HCEC 1CT (cell line): ENCODE results near the gene TRIM36.

Experiments used
- DNase-seq: peaks from one replicate; pipeline ENCODE4 v3.0.0-alpha.2; 2017

The TRIM36 gene, protein sequence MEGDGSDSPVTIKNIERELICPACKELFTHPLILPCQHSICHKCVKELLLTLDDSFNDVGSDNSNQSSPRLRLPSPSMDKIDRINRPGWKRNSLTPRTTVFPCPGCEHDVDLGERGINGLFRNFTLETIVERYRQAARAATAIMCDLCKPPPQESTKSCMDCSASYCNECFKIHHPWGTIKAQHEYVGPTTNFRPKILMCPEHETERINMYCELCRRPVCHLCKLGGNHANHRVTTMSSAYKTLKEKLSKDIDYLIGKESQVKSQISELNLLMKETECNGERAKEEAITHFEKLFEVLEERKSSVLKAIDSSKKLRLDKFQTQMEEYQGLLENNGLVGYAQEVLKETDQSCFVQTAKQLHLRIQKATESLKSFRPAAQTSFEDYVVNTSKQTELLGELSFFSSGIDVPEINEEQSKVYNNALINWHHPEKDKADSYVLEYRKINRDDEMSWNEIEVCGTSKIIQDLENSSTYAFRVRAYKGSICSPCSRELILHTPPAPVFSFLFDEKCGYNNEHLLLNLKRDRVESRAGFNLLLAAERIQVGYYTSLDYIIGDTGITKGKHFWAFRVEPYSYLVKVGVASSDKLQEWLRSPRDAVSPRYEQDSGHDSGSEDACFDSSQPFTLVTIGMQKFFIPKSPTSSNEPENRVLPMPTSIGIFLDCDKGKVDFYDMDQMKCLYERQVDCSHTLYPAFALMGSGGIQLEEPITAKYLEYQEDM

DNA sequence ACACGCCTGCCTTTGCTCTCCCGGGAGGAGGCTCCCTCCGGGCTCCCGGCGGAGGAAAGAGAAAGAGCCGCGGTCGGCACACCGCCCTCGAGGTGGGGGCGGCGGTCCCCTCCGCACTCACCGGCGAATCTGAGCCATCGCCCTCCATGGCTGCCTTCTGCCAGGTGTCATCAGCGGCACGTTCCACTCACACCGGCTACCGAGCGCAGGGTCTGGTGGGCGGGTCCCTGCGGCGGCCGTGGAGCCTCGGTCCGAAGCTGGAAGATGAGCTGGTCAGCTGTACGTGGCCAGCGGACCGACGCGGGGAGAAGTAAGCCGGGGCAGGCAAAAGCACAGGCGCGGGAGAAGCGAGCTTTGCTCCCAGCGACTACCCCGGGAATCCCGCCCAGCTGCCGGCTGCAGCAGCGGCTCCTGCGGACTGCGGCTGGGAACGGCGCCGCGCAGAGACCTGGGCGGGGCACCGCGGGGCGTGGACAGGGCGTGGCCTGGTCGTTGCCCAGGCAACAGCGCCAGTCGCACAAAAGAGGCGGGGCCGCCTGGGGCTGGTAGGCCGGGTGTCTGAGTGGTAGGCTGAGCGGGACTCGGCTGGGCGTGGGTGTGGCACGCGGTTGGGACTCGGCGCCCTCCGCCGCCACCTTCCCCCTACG, at the start of gene TRIM36:
TRIM36 (minus strand) TSS at position 422 of the 647 bp plus-strand sequence; CDS start at position 148, 274 bp downstream.
- DNase-seq: peak; percentile 94

DNA sequence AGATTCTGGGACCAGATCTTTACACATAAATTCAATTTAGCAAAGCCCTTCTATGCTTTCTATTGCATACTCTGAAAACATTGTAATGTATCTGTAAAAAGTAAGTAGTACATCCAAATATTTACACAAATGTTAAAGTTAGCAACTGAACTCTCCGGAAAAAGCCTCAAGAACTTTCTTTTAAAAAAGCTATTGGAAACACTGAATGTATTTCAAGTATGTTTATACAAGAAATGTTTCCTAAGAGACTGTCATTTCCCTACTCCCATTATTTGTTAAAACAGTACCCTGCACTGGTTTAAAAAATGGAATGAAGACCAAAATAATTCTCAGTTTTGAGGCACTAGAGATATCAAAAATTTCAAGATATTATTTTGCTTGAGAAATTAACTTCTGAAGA, 44.8 kb upstream of the TRIM36 start:
- no peak for DNase-seq

DNA sequence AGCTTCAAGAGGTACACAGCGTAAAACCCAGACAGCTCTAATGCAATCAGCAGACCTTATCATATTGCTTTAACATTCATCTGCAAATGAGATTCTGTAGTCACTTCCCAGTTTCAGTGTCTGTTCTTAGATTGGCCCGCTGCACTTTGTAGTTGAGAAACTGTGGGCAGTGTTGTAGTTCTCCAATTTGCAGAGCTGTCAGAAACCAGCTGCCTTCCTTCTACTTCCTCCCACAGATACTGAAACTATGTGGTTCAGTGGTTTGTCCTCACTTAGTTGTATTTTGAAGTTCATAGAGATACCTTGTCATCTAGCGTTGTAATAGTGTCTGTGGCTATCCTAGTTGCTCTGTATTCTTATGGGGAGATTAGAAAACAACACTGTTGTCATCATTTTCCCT, 39.6 kb upstream of the TRIM36 start:
- DNase-seq: no peak

DNA sequence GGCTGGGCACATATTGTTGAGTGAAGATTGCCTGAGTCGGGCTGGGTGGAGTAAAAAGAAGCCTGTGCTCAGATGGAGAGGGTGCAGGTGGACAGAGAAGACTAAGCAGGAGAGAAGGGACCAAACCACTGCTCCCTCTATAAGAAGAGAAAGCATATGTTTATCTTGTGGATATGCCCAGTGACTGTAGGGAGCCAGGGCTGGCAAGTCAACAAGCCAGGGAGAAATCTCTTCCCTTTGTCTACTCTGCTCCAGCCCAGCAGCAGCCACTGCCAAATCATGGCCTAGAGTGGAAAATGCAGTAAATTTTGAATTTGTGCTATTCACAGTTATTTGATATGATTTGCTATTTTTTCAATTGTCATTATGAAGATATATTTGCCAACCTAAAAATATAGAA, 33.2 kb upstream of the TRIM36 start:
- no peak for DNase-seq

DNA sequence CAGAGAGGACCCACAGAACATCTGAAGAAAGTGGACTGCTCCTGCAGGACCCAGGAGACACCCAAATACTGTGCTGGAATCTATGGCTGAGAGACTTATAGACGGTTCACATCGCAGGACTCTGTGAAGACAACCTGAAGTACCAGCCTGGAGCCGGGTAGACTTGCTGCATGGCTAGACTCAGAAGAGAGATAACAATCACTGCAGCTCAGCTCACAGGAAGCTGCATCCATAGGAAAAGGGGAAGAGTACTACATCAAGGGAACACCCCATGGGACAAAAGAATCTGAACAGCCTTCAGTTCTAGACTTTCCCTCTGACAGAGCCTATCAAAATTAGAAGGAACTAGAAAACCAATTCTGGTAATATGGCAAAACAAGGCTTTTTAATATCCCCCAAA, 26.5 kb upstream of the TRIM36 start:
- DNase-seq: no peak

DNA sequence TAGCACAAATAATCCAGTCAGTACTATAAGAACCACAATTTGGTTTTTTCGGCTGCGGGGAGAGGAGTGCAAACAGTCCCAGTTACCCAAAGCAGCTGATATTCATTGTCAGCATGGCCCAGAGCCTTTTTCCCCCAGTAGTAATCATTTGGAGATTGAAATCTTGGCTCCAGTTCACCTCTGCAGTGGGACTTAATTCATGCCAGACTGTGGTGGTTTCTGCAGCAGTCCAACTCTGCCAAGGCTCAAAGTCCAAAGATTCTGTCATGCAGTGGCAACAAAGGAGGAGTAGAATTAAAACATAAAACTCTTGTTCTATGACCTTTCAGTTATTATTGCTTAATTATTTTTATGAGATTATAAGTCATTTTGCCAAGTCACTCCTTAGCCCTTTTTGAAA, 25.0 kb upstream of the TRIM36 start:
- no peak for DNase-seq

DNA sequence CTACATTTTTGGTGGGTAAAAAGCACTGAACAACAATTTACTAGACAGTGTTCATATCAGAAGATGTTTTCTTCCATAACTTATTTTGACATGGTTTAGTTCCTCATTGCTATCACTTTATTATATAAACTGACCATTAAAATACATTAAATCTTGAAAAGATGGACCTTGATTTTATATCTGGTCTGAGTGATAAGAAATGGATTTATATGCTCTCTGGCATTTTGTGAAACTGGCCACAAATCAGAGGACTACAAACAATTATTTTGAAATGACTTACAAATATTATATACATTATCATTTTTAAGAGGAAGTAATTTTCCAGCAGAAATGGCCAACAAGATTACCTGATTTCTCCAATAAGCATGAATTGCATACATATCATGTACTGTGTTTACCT, 23.6 kb upstream of the TRIM36 start:
- no peak for DNase-seq

DNA sequence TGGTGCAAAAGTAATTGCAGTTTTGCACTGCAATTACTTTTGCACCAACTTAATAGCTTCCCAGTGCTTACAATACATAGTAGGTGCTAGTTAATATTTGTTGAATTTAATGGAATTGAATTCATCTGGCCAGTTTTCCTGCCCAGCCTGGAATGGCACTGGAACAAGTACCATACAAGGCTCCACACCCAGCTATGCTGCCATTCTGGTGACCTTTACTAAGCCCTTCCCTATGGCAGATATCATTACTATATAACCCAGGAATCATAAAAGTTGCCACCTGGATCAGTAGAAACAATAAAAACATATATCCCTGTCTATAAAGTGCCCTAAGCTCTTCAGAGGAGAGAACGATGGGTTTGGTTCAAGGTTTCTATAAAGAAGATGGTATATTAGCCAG, 22.4 kb upstream of the TRIM36 start:
- no peak for DNase-seq

DNA sequence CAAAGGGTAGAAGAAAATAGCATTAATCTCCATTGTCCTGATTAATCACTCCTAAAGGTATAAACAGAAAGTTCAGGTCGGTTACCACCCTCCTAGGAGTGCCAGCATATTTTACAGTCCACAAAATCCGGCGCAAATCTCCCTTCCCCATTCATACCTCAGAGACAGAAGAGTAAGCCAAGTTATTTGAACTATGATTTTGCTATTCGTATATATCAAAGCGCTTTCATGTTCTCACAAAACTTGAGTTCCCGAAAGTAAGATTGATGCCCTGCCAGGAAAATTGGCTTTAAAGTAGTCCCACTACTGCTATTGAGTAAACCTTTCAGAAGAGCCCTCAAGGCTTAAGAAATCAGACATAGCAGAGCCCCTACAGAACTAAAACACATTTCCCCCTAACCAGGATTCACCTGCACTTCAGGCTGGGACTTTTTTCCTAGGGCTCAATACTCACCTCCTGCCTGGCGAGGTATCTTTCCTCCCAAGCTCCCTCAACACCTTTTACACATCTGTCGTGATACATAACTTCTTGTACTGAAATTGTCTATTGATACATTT, 21.8 kb upstream of the TRIM36 start:
- DNase-seq: no peak

DNA sequence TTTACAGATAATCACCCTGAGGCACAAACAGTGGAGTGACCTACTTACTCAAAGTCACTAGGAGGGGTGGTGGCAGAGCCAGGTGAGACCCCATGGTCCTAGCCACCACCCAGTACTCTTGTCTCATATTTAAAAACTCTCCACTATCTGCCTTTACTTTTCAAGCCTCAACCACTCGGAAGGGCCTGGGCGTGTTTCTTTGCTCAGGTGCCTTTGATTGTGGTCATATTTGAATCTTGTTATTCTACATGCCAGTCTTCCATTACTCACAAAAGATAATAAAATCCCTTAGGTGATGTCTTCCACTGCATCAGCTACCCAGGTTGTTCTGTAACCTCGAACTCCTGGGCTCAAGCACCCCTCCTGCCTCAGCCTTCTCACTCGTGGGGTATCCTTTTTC, 20.7 kb upstream of the TRIM36 start:
- DNase-seq: no peak

DNA sequence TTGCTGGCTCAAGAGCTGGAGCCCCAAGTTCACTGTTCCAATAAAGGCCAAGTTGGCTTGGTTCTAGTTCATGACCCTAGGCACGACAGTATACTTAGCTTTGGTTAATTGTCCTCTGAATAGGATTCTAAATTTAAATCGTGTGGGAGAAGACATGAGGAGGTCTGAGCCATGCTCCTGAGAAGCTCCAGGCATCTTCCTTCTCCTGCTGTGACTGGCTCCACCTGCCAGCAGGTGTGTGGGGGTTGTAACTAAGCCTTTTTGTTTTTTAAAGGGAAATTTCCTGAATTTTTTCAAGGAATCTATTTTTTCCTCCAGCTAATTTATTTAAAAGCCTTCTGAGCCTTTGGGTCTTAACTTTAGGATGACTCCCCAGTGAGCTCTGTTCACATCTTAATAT, 20.2 kb upstream of the TRIM36 start:
- no peak for DNase-seq

DNA sequence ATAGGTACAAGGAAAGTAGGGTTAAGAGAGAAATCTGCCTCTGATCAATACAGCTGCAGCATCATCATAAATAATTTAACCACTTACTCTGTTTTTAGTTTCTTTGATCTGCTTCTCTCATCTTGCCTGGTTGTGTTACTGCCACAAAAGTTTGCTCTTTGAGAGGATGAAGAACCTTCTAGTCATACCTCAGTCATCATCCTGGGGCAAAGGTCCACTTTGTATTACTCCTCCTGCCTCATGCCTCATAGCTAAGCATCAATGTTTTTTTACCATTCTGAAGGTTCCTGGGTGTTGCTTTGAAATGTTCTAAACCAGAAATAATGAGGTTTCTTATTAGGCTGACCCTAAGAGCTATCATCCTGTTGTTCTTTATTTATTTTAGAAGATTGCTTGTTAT, 17.1 kb upstream of the TRIM36 start:
- DNase-seq: peak; percentile 27

DNA sequence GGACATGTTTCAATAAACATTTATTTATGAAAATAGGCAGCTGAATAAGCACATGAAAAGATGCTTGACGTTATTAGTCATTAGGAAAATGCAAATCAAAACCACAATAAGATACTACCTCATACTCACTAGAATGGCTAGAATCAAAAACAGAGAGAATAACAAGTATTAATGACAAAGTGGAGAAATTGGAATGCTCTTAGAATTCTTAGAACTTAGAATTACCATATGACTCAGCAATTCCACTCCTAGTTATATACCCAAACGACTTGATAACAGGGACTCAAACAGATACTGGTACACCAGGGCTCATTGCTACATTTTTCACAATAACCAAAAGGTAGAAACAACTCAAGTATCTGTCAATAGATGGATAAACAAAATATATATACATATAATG, 15.1 kb upstream of the TRIM36 start:
- DNase-seq: peak; percentile 53

DNA sequence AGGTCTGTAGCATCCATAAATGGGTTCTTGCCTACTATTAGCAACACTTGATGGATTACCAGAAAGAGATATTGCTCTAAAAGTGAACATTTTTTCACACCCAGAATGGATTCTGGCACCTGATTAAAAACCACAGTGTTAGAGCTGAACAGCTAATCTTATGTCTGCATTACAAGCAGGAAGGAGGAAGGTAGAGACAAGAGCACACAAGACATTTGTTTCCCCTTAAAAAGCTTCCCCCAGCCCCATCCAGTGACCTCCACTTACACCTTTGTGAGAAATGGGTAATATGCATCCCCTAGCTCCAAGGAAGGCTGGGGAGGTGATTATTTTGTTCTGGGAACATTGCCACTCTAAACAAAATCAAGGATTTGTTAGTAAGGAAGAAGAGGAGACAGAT, 12.0 kb upstream of the TRIM36 start:
- no peak for DNase-seq

DNA sequence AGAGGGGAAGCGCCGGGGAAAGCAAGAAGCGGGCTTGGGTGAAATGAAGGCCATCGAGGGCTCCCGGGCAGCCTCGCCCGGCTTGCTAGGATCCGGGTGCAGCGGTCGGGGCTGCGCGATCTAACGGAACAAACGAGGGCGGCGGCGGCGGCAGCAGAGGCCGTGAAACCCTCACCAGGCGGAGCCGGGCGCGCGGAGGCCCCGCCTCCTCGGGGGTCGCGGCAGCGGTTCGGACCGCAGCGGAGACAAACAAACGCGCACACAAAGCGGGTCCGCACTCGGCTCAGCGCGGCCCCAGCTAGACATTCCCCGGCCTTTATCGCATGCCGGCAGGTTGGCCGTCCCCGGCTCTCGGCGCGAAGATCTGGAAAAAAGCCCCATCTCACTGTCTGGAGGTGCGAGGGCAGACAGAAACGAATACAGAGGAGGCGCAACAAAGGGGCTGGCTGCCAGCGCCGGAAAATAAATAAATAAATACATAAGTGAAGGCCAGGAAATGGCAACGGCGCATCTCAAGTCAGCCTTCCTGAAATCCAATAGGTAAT, 10.5 kb upstream of the TRIM36 start:
- DNase-seq: peak; percentile 12

DNA sequence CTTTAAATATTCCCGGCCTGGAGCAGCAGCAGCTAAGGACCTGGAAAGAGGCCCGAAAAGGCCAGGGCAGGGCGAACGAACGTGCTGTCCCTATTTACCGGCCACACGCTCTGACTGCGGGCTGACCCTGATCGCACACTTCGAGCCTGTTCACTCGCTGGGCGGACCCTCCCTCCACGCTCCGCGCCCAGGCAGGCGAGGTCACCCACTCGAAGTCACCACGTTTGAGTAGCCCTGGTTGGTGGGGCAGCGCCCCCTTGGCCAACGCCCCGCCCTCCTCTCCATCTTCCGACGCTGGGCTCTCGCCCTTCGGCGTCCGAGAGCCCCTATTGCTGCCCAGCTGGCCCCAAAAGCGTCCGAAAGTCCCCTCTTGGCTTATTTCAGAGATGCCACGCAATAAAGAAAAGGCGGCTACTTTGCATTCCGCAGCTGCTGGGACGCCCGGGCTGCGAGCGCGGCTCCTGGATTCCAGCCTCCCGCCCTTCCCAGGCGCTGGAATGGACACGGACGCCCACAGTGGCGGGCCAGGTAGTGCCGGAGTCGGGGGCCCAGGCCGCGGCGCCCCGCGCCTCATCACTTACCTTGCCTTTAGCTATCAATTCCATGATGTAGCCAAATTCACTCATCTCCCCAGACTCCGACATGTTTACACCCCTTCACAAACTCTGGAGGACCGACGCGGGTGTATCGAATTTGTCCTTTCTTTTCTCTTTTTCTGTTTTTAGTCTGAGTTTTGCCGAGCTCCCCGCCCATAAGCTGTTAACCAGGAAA, 9.9 kb upstream of the TRIM36 start:
- no peak for DNase-seq

DNA sequence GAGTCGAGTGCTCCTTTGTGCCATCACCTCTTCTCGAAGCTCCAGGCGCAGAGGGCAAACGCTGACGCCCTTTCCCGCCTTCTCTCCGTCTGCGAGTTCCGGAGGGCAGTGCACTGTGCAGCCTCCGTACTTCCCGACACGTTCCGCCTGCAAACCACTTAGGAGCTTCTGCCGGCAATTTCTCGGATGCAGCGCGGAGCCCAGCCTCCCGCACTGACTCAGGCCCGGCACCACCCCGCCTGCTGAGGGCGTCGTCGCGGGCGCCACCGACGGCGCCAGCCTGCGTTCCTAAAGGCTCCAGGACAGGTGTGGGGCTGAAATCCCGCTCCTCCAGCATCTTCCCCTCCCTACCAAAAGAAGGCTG, 9.3 kb upstream of the TRIM36 start:
- DNase-seq: no peak

DNA sequence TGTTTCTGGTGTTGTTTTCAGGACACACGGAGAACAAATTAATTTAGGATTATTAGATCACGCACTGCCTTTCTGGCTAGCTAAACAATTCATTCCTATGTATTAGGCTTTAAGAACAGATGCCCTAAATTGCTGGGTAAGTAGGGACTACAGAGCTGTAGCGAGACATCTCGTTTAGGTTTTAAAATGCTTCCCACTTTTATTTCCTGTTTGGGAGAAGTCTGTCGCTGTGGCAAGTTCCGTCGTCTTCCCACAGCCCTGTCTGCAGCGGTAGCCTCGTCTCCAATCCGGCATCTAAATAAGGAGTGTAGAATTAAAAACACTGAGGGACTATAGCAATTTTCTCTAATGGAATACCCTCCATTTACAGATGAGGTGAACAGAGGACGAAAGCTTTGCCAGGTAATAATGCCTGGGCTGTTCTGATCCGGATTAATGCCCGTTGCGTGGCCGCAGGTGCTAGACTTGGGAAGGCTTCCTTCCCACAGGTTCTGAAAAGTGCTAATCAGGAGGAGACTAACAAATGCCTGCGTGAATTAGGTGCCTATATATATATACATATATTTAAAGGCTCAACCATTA, 1.3 kb upstream of the TRIM36 start:
- no peak for DNase-seq

DNA sequence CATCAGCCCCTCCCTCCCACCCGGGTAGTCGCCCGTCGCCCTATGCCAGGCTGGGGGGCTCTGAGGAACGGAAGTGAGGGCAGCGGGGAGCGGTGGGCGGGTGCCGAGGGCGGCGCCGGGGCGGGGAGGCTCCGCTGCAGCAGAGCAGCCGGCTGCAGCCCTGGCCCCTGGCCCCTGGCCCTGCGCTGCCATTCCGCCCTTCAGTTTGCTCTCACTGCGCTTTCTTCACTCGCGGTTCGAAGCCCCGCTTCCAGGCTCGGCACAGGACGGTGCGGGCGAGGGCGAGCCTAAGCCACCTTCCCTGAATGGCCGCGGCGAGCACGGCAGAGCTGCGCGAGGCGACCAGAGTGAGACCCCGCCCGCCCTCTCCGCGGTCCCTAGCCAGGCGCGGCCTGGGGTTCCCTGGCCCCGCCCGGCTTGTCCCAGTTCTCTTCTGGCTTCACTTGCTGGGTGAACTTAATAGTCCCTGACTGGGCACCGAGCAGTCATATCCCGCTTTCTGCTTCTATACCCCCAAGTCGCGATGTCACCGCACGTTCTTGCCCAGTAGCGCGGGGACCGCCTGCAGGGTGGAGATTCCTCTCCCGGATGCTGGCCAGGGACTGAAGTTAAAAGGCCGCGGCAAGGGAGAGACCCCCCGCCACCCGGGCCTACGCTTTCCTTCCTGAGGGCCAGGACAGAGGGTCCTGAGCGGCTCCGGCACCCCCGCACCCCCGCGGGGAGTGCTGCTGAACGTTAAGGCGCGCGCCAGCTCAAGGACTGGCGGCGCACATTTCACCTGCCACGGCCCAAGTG, 623 bp upstream of the TRIM36 start:
- DNase-seq: peak; percentile 38

DNA sequence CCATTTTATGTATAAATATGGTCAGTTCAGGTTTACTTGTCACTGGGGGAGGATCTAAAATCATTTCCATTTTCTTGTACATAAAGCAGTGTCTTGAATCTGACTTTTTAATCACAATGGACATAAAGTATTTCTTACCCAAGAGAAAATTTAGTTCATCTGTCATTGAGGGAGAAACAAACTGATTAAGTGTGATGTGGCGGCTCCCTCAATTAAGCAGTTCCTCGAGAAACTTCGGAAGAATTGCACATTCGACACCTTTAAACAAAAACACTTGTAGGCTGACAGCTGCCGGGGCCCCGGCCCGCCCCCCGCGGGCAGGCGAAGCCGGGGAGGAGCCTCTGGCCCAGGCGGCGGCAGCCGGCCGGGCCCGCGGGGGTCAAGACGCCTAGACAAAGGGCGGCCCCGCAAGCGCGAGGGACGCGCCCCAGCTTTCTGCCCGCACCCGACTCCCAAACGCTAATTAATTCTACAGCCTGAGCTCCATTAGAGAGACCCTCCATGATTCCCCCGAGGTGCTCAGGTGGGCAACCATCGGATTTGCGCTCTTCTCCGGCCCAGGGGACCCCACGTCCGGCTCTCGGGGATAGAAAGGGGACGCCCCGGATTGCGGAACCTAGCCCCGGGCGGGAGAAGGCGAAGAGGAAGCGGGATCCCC, 750 bp downstream of the TRIM36 start:
- DNase-seq: no peak
